MM.1S (cell line): ENCODE measurements around the gene SMG6.

Experiments used
- CTCF ChIP-seq: fragments of 300-600 bp; sonication (generic); IDR thresholded peaks from 2 replicates; pipeline ENCODE4 v1.5.1; 2016; ENCODE audit warnings: antibody characterized with exemption, low read length, mixed read lengths
- EZH2 ChIP-seq: fragments of 300-600 bp; sonication (generic); optimal IDR thresholded peaks from 2 replicates; pipeline ENCODE3; 2017; ENCODE audit warnings: low read depth, mild to moderate bottlenecking, antibody characterized with exemption, low read length, mixed read lengths
- EZH2phosphoT487 ChIP-seq: fragments of 300-600 bp; sonication (generic); IDR thresholded peaks from 2 replicates; pipeline ENCODE4 v1.6.1; 2018; ENCODE audit warnings: antibody characterized with exemption, low read length

GRCh38 chr17:2107050-2107449 is 196.5 kb downstream of the SMG6 start:
- TF ChIP-seq CTCF (no peak), EZH2phosphoT487 (no peak), EZH2 (no peak)
